AG10803 (cell line): Measurements from ENCODE around the gene RTKN.
A peak's percentile ranks its signal among the peaks of the same experiment; 100 is the strongest.

Source experiments
- DNase-seq: peaks from one replicate; pipeline ENCODE4 v3.0.0; 2010; ENCODE audit warnings: low read depth
- H3K4me3 ChIP-seq: 2 replicates; pipeline ENCODE4 v1.5.1; 2011; ENCODE audit warnings: mild to moderate bottlenecking, low read length, control low read depth
- CTCF ChIP-seq: conservative IDR thresholded peaks from 2 replicates; pipeline ENCODE4 v1.5.1; 2011; ENCODE audit warnings: mild to moderate bottlenecking, low read length, control low read depth, inconsistent platforms

RTKN gene

GRCh38 chr2:74392449-74392743 is 49.3 kb downstream of the RTKN start:
- DNase-seq, result no peak
- peak overlapping the region; percentile 95; the same call in 1 of the 2 replicates for H3K4me3 ChIP-seq
- no peak for TF ChIP-seq CTCF

- DNase-seq, result peak; percentile 82
- TF ChIP-seq CTCF, result peak; percentile 97
- H3K4me3 ChIP-seq, result peak overlapping the region; percentile 95
Measured at GRCh38 chr2:74391580-74392448, 49.9 kb downstream of the RTKN start.

- peak overlapping the region; percentile 95 for H3K4me3 ChIP-seq
- no peak for TF ChIP-seq CTCF
- DNase-seq, result peak; percentile 42
Measured at GRCh38 chr2:74391209-74391579, 50.5 kb downstream of the RTKN start.

GRCh38 chr2:74390606-74391005 is 51.1 kb downstream of the RTKN start:
- no peak for TF ChIP-seq CTCF
- no peak for DNase-seq
- peak overlapping the region; percentile 95 for H3K4me3 ChIP-seq

- H3K4me3 ChIP-seq, result no peak overlapping the region
- TF ChIP-seq CTCF, result no peak
- peak; percentile 39 for DNase-seq
Measured at GRCh38 chr2:74387346-74387745, 54.4 kb downstream of the RTKN start.

GRCh38 chr2:74385396-74385795 is 56.3 kb downstream of the RTKN start:
- TF ChIP-seq CTCF, result no peak
- H3K4me3 ChIP-seq, result no peak overlapping the region
- peak; percentile 26 for DNase-seq

- H3K4me3 ChIP-seq, result no peak overlapping the region
- TF ChIP-seq CTCF, result no peak
- DNase-seq, result peak; percentile 77
Measured at GRCh38 chr2:74384051-74384450, 57.7 kb downstream of the RTKN start.
